NCI-H2196 treated with DMSO at 0.1 percent for 48 hours (cell line): ENCODE data around the gene CASP2.
"Not testable (repeated sequence)": the region's sequence is repeated elsewhere in the genome, so short reads cannot be mapped to it uniquely, and the experiment has no call there.

Experiments used
- DNase-seq: peaks from one replicate; lab custom pipeline; 2025; ENCODE audit not compliant: unreplicated experiment; lab: John Stamatoyannopoulos, UW

CASP2 gene

GRCh38 chr7:143264196-143264568 lies 24.0 kb upstream of the CASP2 start:
- not testable (repeated sequence) for DNase-seq

GRCh38 chr7:143265017-143265693 lies 23.0 kb upstream of the CASP2 start:
- no peak for DNase-seq

- no peak for DNase-seq
These were observed 18.9 kb upstream of the CASP2 start for GRCh38 chr7:143269251-143269650.

GRCh38 chr7:143271240-143271639 lies 16.9 kb upstream of the CASP2 start:
- no peak for DNase-seq

GRCh38 chr7:143272871-143273270 lies 15.3 kb upstream of the CASP2 start:
- DNase-seq, result no peak

- peak; percentile 9 for DNase-seq
These were observed 8.7 kb upstream of the CASP2 start for GRCh38 chr7:143279186-143280098.

- DNase-seq, result no peak
These were observed 8.0 kb upstream of the CASP2 start for GRCh38 chr7:143280160-143280559.

GRCh38 chr7:143280566-143280965 lies 7.6 kb upstream of the CASP2 start:
- no peak for DNase-seq

- DNase-seq, result no peak
These were observed 6.6 kb upstream of the CASP2 start for GRCh38 chr7:143281529-143281928.

- DNase-seq, result no peak
These were observed 6.0 kb upstream of the CASP2 start for GRCh38 chr7:143282124-143282523.

GRCh38 chr7:143283381-143283780 lies 4.8 kb upstream of the CASP2 start:
- no peak for DNase-seq

GRCh38 chr7:143284591-143285469 lies 3.3 kb upstream of the CASP2 start, which contains the start of gene TMEM139:
TSS of gene TMEM139 (plus strand) at chr7:143284958. CDS start at chr7:143285958, 1,000 bp downstream.
- DNase-seq, result no peak

GRCh38 chr7:143285470-143285778 lies 2.7 kb upstream of the CASP2 start:
- DNase-seq, result no peak

GRCh38 chr7:143285806-143286521 lies 2.2 kb upstream of the CASP2 start:
- DNase-seq, result no peak

GRCh38 chr7:143286522-143286890 lies 1.6 kb upstream of the CASP2 start:
- no peak for DNase-seq

GRCh38 chr7:143287339-143287934 lies 714 bp upstream of the CASP2 start:
- no peak for DNase-seq

- no peak for DNase-seq
These were observed 685 bp downstream of the CASP2 start for GRCh38 chr7:143288836-143289235.

- DNase-seq, result no peak
These were observed 1.3 kb downstream of the CASP2 start for GRCh38 chr7:143289421-143289820.

GRCh38 chr7:143289888-143290287 lies 1.7 kb downstream of the CASP2 start:
- DNase-seq, result not testable (repeated sequence)

- no peak for DNase-seq
These were observed 2.1 kb downstream of the CASP2 start for GRCh38 chr7:143290293-143290692.
